Activated CD8-positive, alpha-beta memory T cell treated with anti-CD3 and anti-CD28 coated beads, Interleukin-2, amount 10 ng/mL, durations not matched to agents 7 days and 5 days (primary cell): ENCODE data around the gene RPEL1. TPM values are rescaled to one million over a fixed set of nuclear protein-coding genes. Genes with fewer than 3 reads are reported as not detected.
"Not testable (repeated sequence)": the region's sequence is repeated elsewhere in the genome, so short reads cannot be mapped to it uniquely, and the experiment has no call there.

Experiments used
- ATAC-seq: fragments of 150-1000 bp; cut with Tn5 transposase; one replicate; pipeline ENCODE4 v1.10.0; 2021; ENCODE audit warnings: moderate library complexity
- CTCF ChIA-PET: fragments of 350-600 bp; sonication (Branson Sonifier 250); formaldehyde crosslinking; loops from one replicate; lab custom pipeline; 2021; ENCODE audit warnings: antibody characterized with exemption; lab: Charles Lee
- DNase-seq: peaks from one replicate; pipeline ENCODE4 v3.0.0-alpha.2; 2020
- H3K27ac Mint-ChIP-seq: one replicate; pipeline ENCODE4 v1.8.0; 2021; ENCODE audit warnings: mild to moderate bottlenecking, mixed read lengths
- H3K27me3 Mint-ChIP-seq: one replicate; pipeline ENCODE4 v1.8.0; 2021; ENCODE audit warnings: mixed read lengths
- H3K36me3 Mint-ChIP-seq: one replicate; pipeline ENCODE4 v1.8.0; 2021; ENCODE audit warnings: mild to moderate bottlenecking, mixed read lengths
- H3K4me1 Mint-ChIP-seq: one replicate; pipeline ENCODE4 v1.8.0; 2021; ENCODE audit warnings: mixed read lengths
- H3K4me3 Mint-ChIP-seq: one replicate; pipeline ENCODE4 v1.8.0; 2021; ENCODE audit warnings: mild to moderate bottlenecking, moderate library complexity, mixed read lengths
- H3K9me3 Mint-ChIP-seq: one replicate; pipeline ENCODE4 v1.8.0; 2022; ENCODE audit warnings: low read depth, mixed read lengths
- total RNA-seq, 2 experiments: library from RNA; stranded (reverse); gene quantifications; one replicate each; pipeline ENCODE4 v1.2.3, GENCODE V29; 2021

The RPEL1 gene
- total RNA-seq: not detected

GRCh38 chr10:103245587-103245986, at the start of gene RPEL1:
Gene RPEL1, plus strand, starts transcription at chr10:103245887. Its CDS starts 110 bp downstream, at chr10:103245997.
- CTCF ChIA-PET: interaction anchor here (2.6 to 6.0 kb wide), 2 partner anchors 329 to 410 kb away, joined by 23 to 69 read pairs; partner anchors contain the start of genes CNNM2 and CYP17A1
- H3K36me3 Mint-ChIP-seq, DNase-seq, H3K9me3 Mint-ChIP-seq, H3K27ac Mint-ChIP-seq, ATAC-seq, H3K4me3 Mint-ChIP-seq: not testable (repeated sequence)
- peaks cover 14% of the 10 kb centered on the region for H3K27me3 Mint-ChIP-seq
- peaks cover 15% of the 10 kb centered on the region for H3K4me1 Mint-ChIP-seq

- CTCF ChIA-PET: interaction anchor here (1.1 to 1.2 kb wide), 2 partner anchors 47 to 278 kb away, joined by 3 to 5 read pairs; partner anchors contain the start of gene CNNM2
- Mint-ChIP-seq H3K36me3 (peaks cover 3% of the 10 kb centered on the region), H3K27ac (no peak overlapping the region), H3K9me3 (no peaks in the 10 kb centered on the region), H3K4me3 (no peak overlapping the region), H3K4me1 (peaks cover 29% of the 10 kb centered on the region), H3K27me3 (no peaks in the 10 kb centered on the region)
- no peak for DNase-seq
- no peak for ATAC-seq
Measured at GRCh38 chr10:103196516-103196915, 49.2 kb upstream of the RPEL1 start.

- H3K27ac Mint-ChIP-seq: no peak overlapping the region
- no peak for ATAC-seq
- H3K4me3 Mint-ChIP-seq: no peak overlapping the region
- H3K36me3 Mint-ChIP-seq: peaks cover 2% of the 10 kb centered on the region
- H3K4me1 Mint-ChIP-seq: peaks cover 22% of the 10 kb centered on the region
- peak; percentile 45 for DNase-seq
- H3K9me3 Mint-ChIP-seq: no peaks in the 10 kb centered on the region
- no peaks in the 10 kb centered on the region for H3K27me3 Mint-ChIP-seq
- CTCF ChIA-PET: interaction anchor here (1.1 to 1.2 kb wide), 2 partner anchors 47 to 279 kb away, joined by 3 to 5 read pairs; partner anchors contain the start of gene CNNM2
Measured at GRCh38 chr10:103197174-103197573, 48.5 kb upstream of the RPEL1 start.

- Mint-ChIP-seq H3K27me3 (peaks cover 2% of the 10 kb centered on the region), H3K36me3 (no peaks in the 10 kb centered on the region), H3K9me3 (no peaks in the 10 kb centered on the region), H3K4me1 (peaks cover 22% of the 10 kb centered on the region), H3K4me3 (no peak overlapping the region), H3K27ac (peak overlapping the region; percentile 12)
- DNase-seq (no peak), ATAC-seq (no peak)
- CTCF ChIA-PET: no interaction called here
Measured at GRCh38 chr10:103197903-103198302, 47.8 kb upstream of the RPEL1 start.

GRCh38 chr10:103198648-103199047, 47.0 kb upstream of the RPEL1 start:
- DNase-seq (no peak), ATAC-seq (no peak)
- Mint-ChIP-seq H3K9me3 (no peaks in the 10 kb centered on the region), H3K27me3 (peaks cover 3% of the 10 kb centered on the region), H3K36me3 (no peaks in the 10 kb centered on the region), H3K27ac (no peak overlapping the region), H3K4me3 (no peak overlapping the region), H3K4me1 (peaks cover 18% of the 10 kb centered on the region)
- CTCF ChIA-PET: no interaction called here

- Mint-ChIP-seq H3K4me3 (no peak overlapping the region), H3K27ac (no peak overlapping the region), H3K36me3 (no peaks in the 10 kb centered on the region), H3K4me1 (peaks cover 13% of the 10 kb centered on the region), H3K9me3 (no peaks in the 10 kb centered on the region), H3K27me3 (peaks cover 3% of the 10 kb centered on the region)
- CTCF ChIA-PET: no interaction called here
- DNase-seq (no peak), ATAC-seq (no peak)
Measured at GRCh38 chr10:103199488-103199887, 46.2 kb upstream of the RPEL1 start.

GRCh38 chr10:103202319-103202718, 43.4 kb upstream of the RPEL1 start:
- CTCF ChIA-PET: interaction anchor here (1.5 kb wide), 1 partner anchor 20 kb away, joined by 4 read pairs; no protein-coding TSS in a partner anchor
- ATAC-seq: no peak

GRCh38 chr10:103203466-103203865, 42.2 kb upstream of the RPEL1 start:
- ATAC-seq: no peak

More at GRCh38 chr10:103202319-103202718, 43.4 kb upstream of the RPEL1 start:
- Mint-ChIP-seq H3K36me3 (no peaks in the 10 kb centered on the region), H3K4me1 (peaks cover 7% of the 10 kb centered on the region), H3K27ac (no peak overlapping the region), H3K9me3 (peaks cover 3% of the 10 kb centered on the region), H3K4me3 (no peak overlapping the region), H3K27me3 (peaks cover 3% of the 10 kb centered on the region)
- no peak for DNase-seq

GRCh38 chr10:103204353-103205255, 41.1 kb upstream of the RPEL1 start:
- no peak overlapping the region for H3K4me3 Mint-ChIP-seq
- CTCF ChIA-PET: no interaction called here
- H3K36me3 Mint-ChIP-seq: no peaks in the 10 kb centered on the region
- H3K9me3 Mint-ChIP-seq: peaks cover 3% of the 10 kb centered on the region
- ATAC-seq (no peak), DNase-seq (no peak)
- no peaks in the 10 kb centered on the region for H3K4me1 Mint-ChIP-seq
- peaks cover 3% of the 10 kb centered on the region for H3K27me3 Mint-ChIP-seq
- H3K27ac Mint-ChIP-seq: no peak overlapping the region

More at GRCh38 chr10:103203466-103203865, 42.2 kb upstream of the RPEL1 start:
- CTCF ChIA-PET: no interaction called here
- no peak for DNase-seq
- H3K36me3 Mint-ChIP-seq: no peaks in the 10 kb centered on the region
- no peaks in the 10 kb centered on the region for H3K4me1 Mint-ChIP-seq
- H3K27ac Mint-ChIP-seq: no peak overlapping the region
- H3K4me3 Mint-ChIP-seq: no peak overlapping the region
- H3K27me3 Mint-ChIP-seq: peaks cover 3% of the 10 kb centered on the region
- peaks cover 3% of the 10 kb centered on the region for H3K9me3 Mint-ChIP-seq

GRCh38 chr10:103205401-103205800, 40.3 kb upstream of the RPEL1 start:
- ATAC-seq, H3K9me3 Mint-ChIP-seq, CTCF ChIA-PET, H3K27me3 Mint-ChIP-seq, H3K4me3 Mint-ChIP-seq, DNase-seq, H3K4me1 Mint-ChIP-seq, H3K36me3 Mint-ChIP-seq, H3K27ac Mint-ChIP-seq: not testable (repeated sequence)

- H3K27me3 Mint-ChIP-seq, DNase-seq, H3K4me3 Mint-ChIP-seq, H3K9me3 Mint-ChIP-seq, H3K27ac Mint-ChIP-seq, CTCF ChIA-PET, H3K4me1 Mint-ChIP-seq, H3K36me3 Mint-ChIP-seq, ATAC-seq: not testable (repeated sequence)
Measured at GRCh38 chr10:103206715-103207114, 39.0 kb upstream of the RPEL1 start.

GRCh38 chr10:103207141-103207540, 38.5 kb upstream of the RPEL1 start:
- no peak for ATAC-seq
- Mint-ChIP-seq H3K36me3 (no peaks in the 10 kb centered on the region), H3K27me3 (peaks cover 3% of the 10 kb centered on the region), H3K27ac (no peak overlapping the region), H3K9me3 (peaks cover 5% of the 10 kb centered on the region), H3K4me1 (no peaks in the 10 kb centered on the region), H3K4me3 (no peak overlapping the region)
- no peak for DNase-seq
- CTCF ChIA-PET: no interaction called here

- ATAC-seq, H3K36me3 Mint-ChIP-seq, DNase-seq, H3K27ac Mint-ChIP-seq, CTCF ChIA-PET, H3K4me1 Mint-ChIP-seq, H3K4me3 Mint-ChIP-seq, H3K27me3 Mint-ChIP-seq: not testable (repeated sequence)
- H3K9me3 Mint-ChIP-seq: peaks cover 10% of the 10 kb centered on the region
Measured at GRCh38 chr10:103207643-103208042, 38.0 kb upstream of the RPEL1 start.

- H3K4me3 Mint-ChIP-seq, CTCF ChIA-PET, H3K36me3 Mint-ChIP-seq, H3K4me1 Mint-ChIP-seq, DNase-seq, ATAC-seq, H3K27ac Mint-ChIP-seq, H3K27me3 Mint-ChIP-seq: not testable (repeated sequence)
- H3K9me3 Mint-ChIP-seq: peaks cover 13% of the 10 kb centered on the region
Measured at GRCh38 chr10:103210262-103210661, 35.4 kb upstream of the RPEL1 start.
